GM06990 (cell line): ENCODE measurements around the gene KRTAP5-3.

Experiments used
- DNase-seq: peaks from one replicate; pipeline ENCODE4 v3.0.0-alpha.2; 2011; ENCODE audit not compliant: insufficient read length; ENCODE audit errors: extremely low read depth
- H3K27me3 ChIP-seq: replicated peaks from 2 replicates; pipeline ENCODE4 v1.6.0; 2011; ENCODE audit warnings: low read length; ENCODE audit not compliant: control insufficient read depth, insufficient read depth
- H3K36me3 ChIP-seq: 2 replicates; pipeline ENCODE4 v1.5.1; 2011; ENCODE audit warnings: low read length; ENCODE audit not compliant: control insufficient read depth, insufficient read depth
- H3K4me3 ChIP-seq: replicated peaks from 2 replicates; pipeline ENCODE4 v1.5.1; 2011; ENCODE audit warnings: low read depth, mild to moderate bottlenecking, control low read depth, low read length
- CTCF ChIP-seq: IDR thresholded peaks from 2 replicates; pipeline ENCODE4 v1.5.1; 2011; ENCODE audit warnings: low read length, control low read depth, mild to moderate bottlenecking, inconsistent platforms; ENCODE audit not compliant: insufficient read depth, poor library complexity, severe bottlenecking

Gene KRTAP5-3

GRCh38 chr11:1629326-1630185 is 21.3 kb upstream of the KRTAP5-3 start, which contains the start of gene KRTAP5-5:
KRTAP5-5 (plus strand) TSS chr11:1629775; CDS start chr11:1629841, 66 bp downstream.
- DNase-seq, result no peak
- Histone ChIP-seq H3K36me3 (no peaks in the 10 kb centered on the region), H3K4me3 (no peak within 1 kb of the TSS), H3K27me3 (peaks cover 2% of the 10 kb centered on the region; the same call in 1 of the 2 replicates)
- no peak for TF ChIP-seq CTCF

- DNase-seq, result no peak
- no peak overlapping the region for H3K4me3 ChIP-seq
- TF ChIP-seq CTCF, result peak; percentile 96
- H3K36me3 ChIP-seq, result no peaks in the 10 kb centered on the region
- peaks cover 2% of the 10 kb centered on the region; the same call in 1 of the 2 replicates for H3K27me3 ChIP-seq
Observed at GRCh38 chr11:1628506-1629325, 20.5 kb upstream of the KRTAP5-3 start.

GRCh38 chr11:1625541-1625940 is 17.3 kb upstream of the KRTAP5-3 start:
- H3K27me3 ChIP-seq, result no peaks in the 10 kb centered on the region; the same call in 1 of the 2 replicates
- TF ChIP-seq CTCF, result no peak
- H3K4me3 ChIP-seq, result no peak overlapping the region
- no peak for DNase-seq
- H3K36me3 ChIP-seq, result no peaks in the 10 kb centered on the region

- no peak for TF ChIP-seq CTCF
- H3K27me3 ChIP-seq, result no peaks in the 10 kb centered on the region; the same call in 1 of the 2 replicates
- DNase-seq, result no peak
Observed at GRCh38 chr11:1624621-1625020, 16.4 kb upstream of the KRTAP5-3 start.

GRCh38 chr11:1623716-1624115 is 15.5 kb upstream of the KRTAP5-3 start:
- H3K27me3 ChIP-seq, result no peaks in the 10 kb centered on the region; the same call in 1 of the 2 replicates
- DNase-seq, result no peak
- TF ChIP-seq CTCF, result no peak
- no peak overlapping the region for H3K4me3 ChIP-seq
- H3K36me3 ChIP-seq, result no peaks in the 10 kb centered on the region

More at GRCh38 chr11:1624621-1625020, 16.4 kb upstream of the KRTAP5-3 start:
- H3K4me3 ChIP-seq, result no peak overlapping the region
- H3K36me3 ChIP-seq, result no peaks in the 10 kb centered on the region
